MCF 10A (cell line): ENCODE measurements around the gene RNF223. TPM values are rescaled to one million over a fixed set of nuclear protein-coding genes. Genes with fewer than 3 reads are reported as not detected.

ENCODE experiments used
- BruUV-seq: library from RNA; stranded (reverse); fragments of 400-500 nt; replicated peaks from 2 replicates; lab custom pipeline; 2021; lab: Mats Ljungman, UMichigan
- CTCF ChIA-PET: fragments of 300-600 bp; sonication (Branson Sonifier 250); formaldehyde crosslinking; extraction: SDS; loops from one replicate; lab custom pipeline; 2021; ENCODE audit warnings: antibody characterized with exemption, inconsistent platforms; lab: Yijun Ruan, JAX
- POLR2A ChIA-PET: fragments of 300-600, 350-650 bp; sonication (Branson Sonifier 250); formaldehyde crosslinking; extraction: SDS; loops from one replicate; lab custom pipeline; 2020; ENCODE audit warnings: antibody characterized with exemption, inconsistent platforms; lab: Yijun Ruan, JAX
- DNase-seq: peaks from one replicate; pipeline ENCODE4 v3.0.0-alpha.2; 2018; ENCODE audit not compliant: unreplicated experiment
- H3K27ac Mint-ChIP-seq: one replicate; pipeline ENCODE4 v1.8.0; 2022; ENCODE audit warnings: mild to moderate bottlenecking, low read depth, mixed read lengths; ENCODE audit not compliant: unreplicated experiment
- H3K27me3 Mint-ChIP-seq: one replicate; pipeline ENCODE4 v1.8.0; 2022; ENCODE audit warnings: mixed read lengths; ENCODE audit not compliant: insufficient read depth, unreplicated experiment
- H3K36me3 Mint-ChIP-seq: one replicate; pipeline ENCODE4 v1.8.0; 2022; ENCODE audit warnings: mild to moderate bottlenecking, moderate library complexity, mixed read lengths; ENCODE audit not compliant: insufficient read depth, unreplicated experiment
- H3K4me1 Mint-ChIP-seq: one replicate; pipeline ENCODE4 v1.8.0; 2022; ENCODE audit warnings: mixed read lengths; ENCODE audit not compliant: insufficient read depth, unreplicated experiment
- H3K4me3 Mint-ChIP-seq: one replicate; pipeline ENCODE4 v1.8.0; 2022; ENCODE audit warnings: mild to moderate bottlenecking, moderate library complexity, mixed read lengths; ENCODE audit not compliant: unreplicated experiment
- H3K9me3 Mint-ChIP-seq: one replicate; pipeline ENCODE4 v1.8.0; 2022; ENCODE audit warnings: mixed read lengths; ENCODE audit not compliant: unreplicated experiment
- intact Hi-C: fragments of 100-400 bp; cut with micrococcal nuclease; formaldehyde crosslinking; loops from 2 replicates; pipeline ENCODE4 v1.14.1; 2022
- total RNA-seq: library from RNA; stranded (reverse); gene quantifications from 2 replicates; pipeline ENCODE4 v1.2.3, GENCODE V29; 2022
- TF ChIP-seq, protein P1 (sequence below): fragments of 200-600 bp; IDR thresholded peaks from one replicate; pipeline ENCODE4 v1.8.0; 2022; ENCODE audit warnings: antibody characterized with exemption, mild to moderate bottlenecking; ENCODE audit not compliant: unreplicated experiment

The RNF223 gene
- total RNA-seq, 1 experiment from 2014 or later: 0.30 TPM

DNA sequence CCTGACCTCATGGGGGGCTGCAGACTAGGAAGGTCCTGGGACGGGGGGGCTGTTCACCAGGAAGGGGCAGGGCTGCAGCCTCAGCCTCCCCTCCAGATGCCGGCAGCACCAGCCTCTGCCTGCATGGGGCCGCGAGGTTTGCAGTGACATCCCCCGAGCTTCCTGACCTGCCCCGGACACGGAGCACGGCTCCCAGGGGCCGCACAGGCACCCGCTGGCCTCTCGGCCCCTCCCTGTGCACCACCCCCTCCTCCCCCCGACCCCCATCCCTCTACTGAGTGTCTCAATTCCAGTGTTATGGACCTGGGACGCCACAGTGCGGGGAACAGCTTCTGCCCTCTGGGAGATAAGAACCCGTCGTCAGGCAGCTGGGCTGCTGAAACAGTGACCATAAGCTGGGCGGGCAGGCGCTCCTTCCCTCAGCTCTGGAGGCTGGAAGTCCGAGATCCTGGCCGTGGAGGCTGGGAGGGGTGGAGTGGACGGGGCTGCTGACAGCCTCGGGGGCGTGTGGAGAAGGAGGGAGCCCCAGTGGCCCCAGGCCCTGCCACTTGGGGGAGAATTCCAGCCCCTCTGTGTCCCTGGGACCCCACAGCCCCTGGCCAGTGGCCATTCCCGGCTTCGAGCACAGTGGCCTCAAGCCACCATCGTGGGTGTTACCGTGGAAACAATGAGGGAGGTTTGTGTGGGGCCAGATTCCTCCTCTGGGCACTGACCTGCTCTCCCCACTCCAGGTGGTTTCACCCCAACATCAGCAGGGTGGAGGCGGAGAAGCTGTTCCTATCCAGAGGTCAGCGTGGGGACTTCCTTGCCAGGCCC lies 11.6 kb downstream of the RNF223 start:
- intact Hi-C loops: loop anchor here (5.0 kb wide), 1 partner anchor 60 kb away; the partner anchor contains the start of gene HES4
- Mint-ChIP-seq H3K9me3 (no peaks in the 10 kb centered on the region), H3K27ac (no peak overlapping the region), H3K4me3 (no peak overlapping the region), H3K4me1 (peaks cover 16% of the 10 kb centered on the region), H3K27me3 (no peaks in the 10 kb centered on the region), H3K36me3 (no peaks in the 10 kb centered on the region)
- DNase-seq: no peak
- TF ChIP-seq, protein P1, sequence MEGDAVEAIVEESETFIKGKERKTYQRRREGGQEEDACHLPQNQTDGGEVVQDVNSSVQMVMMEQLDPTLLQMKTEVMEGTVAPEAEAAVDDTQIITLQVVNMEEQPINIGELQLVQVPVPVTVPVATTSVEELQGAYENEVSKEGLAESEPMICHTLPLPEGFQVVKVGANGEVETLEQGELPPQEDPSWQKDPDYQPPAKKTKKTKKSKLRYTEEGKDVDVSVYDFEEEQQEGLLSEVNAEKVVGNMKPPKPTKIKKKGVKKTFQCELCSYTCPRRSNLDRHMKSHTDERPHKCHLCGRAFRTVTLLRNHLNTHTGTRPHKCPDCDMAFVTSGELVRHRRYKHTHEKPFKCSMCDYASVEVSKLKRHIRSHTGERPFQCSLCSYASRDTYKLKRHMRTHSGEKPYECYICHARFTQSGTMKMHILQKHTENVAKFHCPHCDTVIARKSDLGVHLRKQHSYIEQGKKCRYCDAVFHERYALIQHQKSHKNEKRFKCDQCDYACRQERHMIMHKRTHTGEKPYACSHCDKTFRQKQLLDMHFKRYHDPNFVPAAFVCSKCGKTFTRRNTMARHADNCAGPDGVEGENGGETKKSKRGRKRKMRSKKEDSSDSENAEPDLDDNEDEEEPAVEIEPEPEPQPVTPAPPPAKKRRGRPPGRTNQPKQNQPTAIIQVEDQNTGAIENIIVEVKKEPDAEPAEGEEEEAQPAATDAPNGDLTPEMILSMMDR: no peak
- no TSS peak for BruUV-seq
- ChIA-PET CTCF (interaction anchor here (0.6 to 5.8 kb wide), 14 partner anchors 10 to 353 kb away, joined by 3 to 117 read pairs (median 6); partner anchors contain the start of genes AGRN, CCNL2, ISG15 and PERM1), POLR2A (interaction anchor here (0.9 to 1.9 kb wide), 5 partner anchors 10 to 78 kb away, joined by 3 to 4 read pairs (median 4); partner anchors contain the start of gene HES4)

DNA sequence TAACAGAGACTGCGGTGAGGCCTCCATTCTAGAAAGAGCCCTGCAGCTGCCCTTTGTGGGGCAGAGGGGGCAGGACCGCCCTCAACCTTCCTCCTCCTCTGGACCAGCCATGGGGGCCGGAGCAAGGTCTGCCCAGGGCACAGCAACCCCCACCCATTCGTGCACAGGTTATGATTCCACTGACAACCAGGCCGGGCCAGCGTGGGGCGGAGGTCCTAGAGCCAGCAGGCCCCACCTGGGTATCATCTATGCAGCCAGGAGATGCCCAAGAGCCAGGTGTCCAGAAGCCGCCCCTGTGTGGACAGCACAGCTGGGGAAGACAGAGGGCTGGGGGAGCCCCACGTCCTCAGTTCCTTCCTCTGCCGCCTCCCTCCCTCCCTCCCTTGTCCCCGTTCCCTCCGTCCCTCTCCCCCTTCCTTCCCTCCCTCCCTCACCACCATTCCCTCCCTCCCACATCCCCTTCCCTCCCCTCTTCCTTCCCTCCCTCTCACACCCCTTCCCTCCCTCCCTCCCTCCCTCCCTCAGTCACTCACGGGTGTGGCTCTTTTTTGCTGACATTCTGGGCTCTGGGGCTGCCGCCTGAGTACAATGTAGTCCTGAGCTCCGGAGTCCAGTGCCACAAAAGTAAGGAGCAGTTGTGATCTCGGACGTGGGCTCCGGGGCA lies 12.3 kb downstream of the RNF223 start:
- Mint-ChIP-seq H3K36me3 (no peaks in the 10 kb centered on the region), H3K4me3 (no peak overlapping the region), H3K4me1 (peaks cover 16% of the 10 kb centered on the region), H3K27me3 (no peaks in the 10 kb centered on the region), H3K27ac (no peak overlapping the region), H3K9me3 (no peaks in the 10 kb centered on the region)
- ChIA-PET POLR2A (interaction anchor here (0.5 to 1.1 kb wide), 3 partner anchors 11 to 261 kb away, joined by 3 to 4 read pairs (median 4); no protein-coding TSS in a partner anchor), CTCF (interaction anchor here (1.0 to 5.8 kb wide), 4 partner anchors 40 to 156 kb away, joined by 3 to 117 read pairs (median 34); partner anchors contain the start of genes AGRN, ISG15 and PERM1)
- BruUV-seq: no TSS peak
- intact Hi-C loops: loop anchor here (5.0 kb wide), 1 partner anchor 60 kb away; the partner anchor contains the start of gene HES4
- TF ChIP-seq, protein P1: no peak
- DNase-seq: no peak

DNA sequence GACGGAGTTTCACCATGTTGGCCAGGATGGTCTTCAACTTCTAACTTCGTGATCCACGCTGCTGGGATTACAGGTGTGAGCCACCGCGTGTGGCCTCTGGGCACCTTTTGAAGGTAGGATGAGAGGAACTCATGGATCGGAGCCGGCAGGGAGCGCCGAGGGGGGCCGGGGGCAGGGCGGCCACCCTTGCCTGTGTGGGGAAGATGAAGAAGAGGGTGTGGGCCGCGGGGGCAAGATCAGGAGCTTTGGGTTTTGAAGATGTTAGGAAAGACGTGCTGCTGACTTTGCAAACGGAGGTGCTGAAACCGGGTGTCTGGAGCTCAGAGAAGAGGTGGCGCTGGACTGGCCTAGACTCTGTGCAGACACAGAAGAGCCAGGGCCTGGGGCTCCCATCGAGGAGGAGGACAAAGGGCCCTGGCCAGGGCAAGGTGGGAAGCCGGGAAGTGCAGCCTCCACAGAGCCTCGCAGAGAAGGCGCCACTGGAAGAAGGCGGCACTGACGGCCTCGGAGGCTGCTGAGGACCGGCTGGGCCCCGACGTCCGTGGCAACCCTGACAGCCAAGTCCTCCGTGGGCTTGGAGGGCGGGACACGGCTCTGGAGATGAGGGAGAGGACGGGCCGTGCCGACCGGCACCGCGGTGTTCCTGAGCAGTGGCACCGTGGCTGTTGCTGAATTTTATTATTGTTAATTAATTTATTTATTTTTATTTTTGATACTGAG lies 13.7 kb downstream of the RNF223 start:
- BruUV-seq: no TSS peak
- Mint-ChIP-seq H3K9me3 (no peaks in the 10 kb centered on the region), H3K4me3 (peak overlapping the region; percentile 76), H3K27ac (no peak overlapping the region), H3K4me1 (peaks cover 16% of the 10 kb centered on the region), H3K27me3 (no peaks in the 10 kb centered on the region), H3K36me3 (no peaks in the 10 kb centered on the region)
- intact Hi-C loops: loop anchor here (5.0 kb wide), 1 partner anchor 58 kb away; the partner anchor contains the start of gene HES4
- ChIA-PET CTCF (interaction anchor here (0.6 to 2.7 kb wide), 4 partner anchors 22 to 77 kb away, joined by 3 to 12 read pairs (median 6); no protein-coding TSS in a partner anchor), POLR2A (interaction anchor here (1.1 to 2.0 kb wide), 3 partner anchors 39 to 47 kb away, joined by 5 to 8 read pairs (median 6); partner anchors contain the start of gene ISG15)
- TF ChIP-seq, protein P1: no peak
- no peak for DNase-seq
